ENCODE data around the gene SARDH.

GRCh38 chr9:133718563-133719315, 19.4 kb downstream of the SARDH start:
- no peak for TF ChIP-seq CTCF (IDR thresholded peaks at IDR 0.05)
- no peak for TF ChIP-seq POLR2A (IDR thresholded peaks at IDR 0.05)

All from right lobe of liver (tissue), 4 donors.